GM10266 (cell line): ENCODE results near the gene GMPR2.
A peak's percentile ranks its signal among the peaks of the same experiment; 100 is the strongest.

Experiments used
- DNase-seq: peaks from one replicate; pipeline ENCODE4 v3.0.0; 2012; ENCODE audit errors: extremely low spot score
- CTCF ChIP-seq: IDR thresholded peaks from 2 replicates; pipeline ENCODE4 v1.5.1; 2012; ENCODE audit warnings: mild to moderate bottlenecking, low read depth; ENCODE audit not compliant: control insufficient read depth, insufficient read depth; ENCODE audit errors: missing control alignments

The GMPR2 gene

GRCh38 chr14:24273422-24273998 is 40.8 kb downstream of the GMPR2 start:
- DNase-seq: no peak
- peak; percentile 16 for TF ChIP-seq CTCF

DNA sequence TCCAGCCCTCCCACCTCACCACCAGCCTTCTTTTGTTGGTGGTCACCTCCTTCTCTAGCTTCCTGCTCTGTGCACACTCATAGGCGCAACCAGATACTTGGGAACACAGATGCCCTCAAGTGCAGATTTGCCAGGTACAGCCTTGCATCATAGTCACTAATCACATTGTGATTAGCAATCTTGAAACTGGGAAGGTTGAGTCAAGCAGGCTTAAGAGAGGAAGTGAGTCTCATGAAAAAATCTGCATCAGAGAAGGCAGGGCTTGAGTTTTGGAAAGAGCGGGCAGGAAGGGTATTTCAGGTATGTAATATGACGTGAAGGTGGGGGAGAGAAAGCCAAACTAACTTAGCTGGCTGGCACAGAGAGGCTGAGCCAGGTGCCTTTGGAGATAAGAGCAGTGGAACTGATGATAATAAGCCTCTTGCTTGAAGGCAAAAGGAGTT is 41.4 kb downstream of the GMPR2 start:
- peak; percentile 71 for DNase-seq
- TF ChIP-seq CTCF: no peak

GRCh38 chr14:24277071-24277470 is 44.3 kb downstream of the GMPR2 start:
- DNase-seq: no peak
- no peak for TF ChIP-seq CTCF

DNA sequence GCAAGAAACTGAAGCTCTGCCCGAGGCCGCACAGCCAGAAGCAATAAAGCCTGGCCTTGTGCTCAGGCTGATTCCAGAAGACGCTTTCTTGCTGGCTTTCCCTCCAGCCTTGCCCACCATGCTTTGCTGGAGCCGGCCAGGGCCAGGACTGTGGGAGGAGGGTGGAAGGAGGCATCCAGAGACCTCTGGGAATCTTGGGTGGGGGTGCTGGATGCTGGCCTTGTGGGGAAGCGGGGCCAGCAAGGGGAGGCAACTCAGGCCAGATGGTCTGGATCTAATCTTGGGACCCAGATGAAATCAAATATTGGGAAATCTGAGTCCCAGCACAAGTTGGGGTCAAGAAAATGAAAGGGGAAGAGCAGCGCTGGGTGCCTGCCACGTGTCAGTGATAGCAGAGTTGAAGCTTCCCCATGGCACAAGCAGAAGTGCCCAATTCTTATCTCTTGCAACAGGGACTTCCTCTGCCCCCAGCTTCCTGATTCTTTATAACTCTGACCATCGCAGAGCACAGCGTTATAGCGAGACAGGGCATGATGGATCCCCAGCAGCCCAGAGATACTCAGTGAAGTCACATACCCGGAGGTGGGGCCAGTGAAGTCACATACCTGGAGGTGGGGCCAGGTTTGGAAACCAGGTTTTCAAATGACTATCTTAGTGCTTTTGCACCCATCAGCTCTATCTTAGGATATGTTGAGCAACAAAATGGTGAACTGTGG is 45.0 kb downstream of the GMPR2 start:
- DNase-seq: no peak
- no peak for TF ChIP-seq CTCF

DNA sequence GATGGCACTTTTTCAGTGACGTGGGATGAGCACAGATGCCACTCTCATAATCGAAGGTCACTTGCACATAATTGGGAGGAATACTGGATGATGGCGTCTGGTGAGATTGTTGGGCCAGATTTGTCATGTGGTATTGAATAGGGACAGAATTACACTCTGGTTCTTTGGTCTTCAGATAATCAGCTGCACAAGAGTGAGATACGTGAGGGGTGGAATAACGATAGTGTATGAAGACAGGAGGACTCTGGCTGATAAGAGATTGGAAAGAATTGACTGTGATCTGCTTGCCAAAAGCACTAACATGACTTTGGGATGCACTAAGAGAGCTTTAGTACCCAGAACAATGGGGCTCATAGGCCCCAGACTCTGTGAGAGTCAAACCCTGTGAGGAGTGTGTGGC is 45.7 kb downstream of the GMPR2 start:
- DNase-seq: no peak
- no peak for TF ChIP-seq CTCF

DNA sequence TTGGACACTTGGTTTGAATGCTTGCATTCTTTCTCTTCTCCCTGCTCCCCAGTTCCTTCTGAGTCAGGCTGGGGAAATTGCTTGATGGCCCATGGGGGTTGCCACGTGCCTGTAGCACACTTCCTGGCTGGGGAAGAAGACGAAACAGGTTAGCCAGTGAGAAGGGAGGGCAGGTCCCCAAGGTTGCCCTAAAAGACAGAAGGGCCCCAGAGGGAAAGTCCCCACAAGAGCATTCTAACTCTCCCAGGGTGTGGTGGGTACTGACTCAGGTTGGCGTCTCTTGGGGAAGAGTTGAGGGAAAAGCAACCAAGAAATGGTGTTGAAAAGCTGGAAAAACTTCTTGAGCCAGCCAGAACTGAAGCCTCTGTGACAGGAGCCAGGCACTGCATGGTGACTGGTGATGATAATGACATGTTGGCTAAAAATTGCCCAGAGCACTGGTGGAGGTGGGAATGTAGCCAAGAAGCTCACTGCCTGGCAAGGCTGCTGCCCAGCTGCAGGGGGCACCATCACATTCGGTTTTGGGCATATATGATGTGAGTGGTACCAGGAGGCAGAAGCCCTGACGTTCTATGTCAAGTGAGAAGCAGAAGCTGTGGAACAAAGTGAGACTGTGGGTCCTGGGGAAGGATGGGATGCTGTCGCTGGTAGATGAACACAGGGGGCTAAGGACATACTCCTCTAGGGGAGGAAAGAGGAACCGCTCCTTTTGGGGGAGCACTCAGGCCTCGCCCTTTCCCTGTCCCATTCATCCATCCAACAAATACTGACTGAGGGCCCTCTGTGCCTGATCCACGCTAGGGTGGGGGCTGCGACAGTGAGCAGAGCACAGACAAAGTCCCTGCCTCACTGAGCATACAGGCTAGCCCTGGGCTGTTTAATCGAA is 46.8 kb downstream of the GMPR2 start:
- no peak for DNase-seq
- peak; percentile 30 for TF ChIP-seq CTCF
